GM19468 (cell line): ENCODE results near the gene RNF180.
"Not testable (repeated sequence)": the region's sequence is repeated elsewhere in the genome, so short reads cannot be mapped to it uniquely, and the experiment has no call there.

Experiments used
- ATAC-seq: cut with Tn5 transposase; IDR thresholded peaks from one replicate; pipeline ENCODE4 v1.9.1; 2021; ENCODE audit warnings: mild to moderate bottlenecking, moderate library complexity, moderate number of reproducible peaks; ENCODE audit not compliant: unreplicated experiment; ENCODE audit errors: extremely low read depth

RNF180 gene

GRCh38 chr5:64260756-64261155, 95.1 kb downstream of the RNF180 start:
- ATAC-seq = no peak

DNA sequence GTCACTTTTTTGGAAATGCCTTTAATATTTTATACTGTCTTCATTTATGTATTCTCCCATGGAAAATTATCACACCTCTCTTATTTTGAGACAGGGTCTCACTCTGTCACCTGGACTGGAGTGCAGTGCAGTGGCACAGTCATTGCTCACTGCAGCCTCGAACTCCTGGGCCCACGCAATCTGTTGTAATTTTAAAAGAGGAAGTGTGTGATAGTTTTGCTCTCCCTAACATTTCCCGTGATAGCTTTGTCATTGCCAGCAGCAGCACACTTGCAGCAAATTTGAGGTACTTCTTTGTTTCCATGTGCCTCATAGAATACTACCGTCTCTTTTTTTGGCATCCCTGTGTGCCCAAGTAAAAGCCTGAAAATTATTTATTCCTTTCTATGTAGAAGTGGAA, 103.5 kb downstream of the RNF180 start:
- ATAC-seq = no peak

GRCh38 chr5:64273276-64273675, 107.6 kb downstream of the RNF180 start:
- ATAC-seq = no peak

DNA sequence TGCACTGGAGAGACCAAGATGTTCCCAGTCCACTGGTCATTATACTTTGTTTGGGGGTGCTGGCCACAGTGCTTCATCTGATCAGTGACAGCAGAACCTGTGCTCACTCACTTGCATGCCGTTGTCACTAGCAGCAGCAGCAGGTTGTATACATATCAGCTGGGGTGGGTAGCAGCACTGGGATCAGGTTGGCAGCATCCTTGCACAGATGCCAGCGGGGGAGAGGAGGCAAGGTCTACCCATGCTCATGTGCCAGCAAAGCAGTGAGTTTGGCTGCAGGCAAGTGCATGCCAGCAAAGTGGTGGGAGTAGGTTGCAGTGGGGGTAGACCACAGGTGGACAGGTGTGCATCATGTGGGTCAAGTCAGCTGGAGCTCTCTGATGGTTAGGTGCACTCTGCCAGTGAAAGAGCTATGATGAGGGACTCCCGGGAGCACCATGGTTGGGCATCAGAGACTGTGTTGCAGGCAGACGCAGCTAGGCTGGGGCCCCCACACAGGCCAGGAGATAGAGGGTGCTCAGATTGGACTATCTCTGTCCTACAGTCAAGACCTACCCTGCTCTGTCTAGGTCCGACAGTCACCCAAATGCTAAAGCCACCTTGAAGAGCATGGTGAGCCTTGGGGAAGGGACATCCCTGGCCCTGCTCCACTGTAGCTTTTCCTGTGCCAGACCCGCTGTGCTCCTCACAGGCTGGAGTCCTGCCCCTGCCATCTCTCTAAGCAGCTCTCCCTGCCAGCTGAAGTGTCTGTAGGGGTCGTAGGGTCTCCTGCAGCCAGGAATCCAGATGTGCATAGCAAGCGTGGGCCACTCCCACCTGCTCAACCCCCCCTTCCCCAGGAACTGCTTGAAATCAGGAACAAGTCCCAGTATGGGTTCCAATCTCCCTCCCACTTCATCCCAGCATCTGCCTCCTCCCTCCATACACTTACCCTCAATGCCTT, 119.8 kb downstream of the RNF180 start:
- ATAC-seq = no peak

DNA sequence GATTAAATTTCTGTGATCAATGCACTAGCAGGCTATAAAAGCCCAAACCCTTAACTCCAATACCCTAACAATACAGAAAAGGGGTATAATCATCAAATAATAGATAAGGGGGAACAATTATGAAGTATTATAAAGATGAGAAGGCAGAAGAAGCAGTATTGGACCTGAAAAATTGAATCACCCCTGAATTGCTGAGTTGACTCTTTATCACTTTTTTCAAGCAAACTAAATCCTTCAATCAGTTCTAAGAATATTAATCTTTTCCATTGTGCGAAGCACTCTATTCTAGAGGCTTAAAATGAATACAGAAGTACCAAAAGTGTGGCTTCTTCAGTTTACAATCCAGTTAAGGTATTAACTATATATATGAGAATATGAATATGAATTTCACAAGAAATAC, 120.7 kb downstream of the RNF180 start:
- ATAC-seq = no peak

GRCh38 chr5:64288496-64288895, 122.9 kb downstream of the RNF180 start:
- not testable (repeated sequence) for ATAC-seq

DNA sequence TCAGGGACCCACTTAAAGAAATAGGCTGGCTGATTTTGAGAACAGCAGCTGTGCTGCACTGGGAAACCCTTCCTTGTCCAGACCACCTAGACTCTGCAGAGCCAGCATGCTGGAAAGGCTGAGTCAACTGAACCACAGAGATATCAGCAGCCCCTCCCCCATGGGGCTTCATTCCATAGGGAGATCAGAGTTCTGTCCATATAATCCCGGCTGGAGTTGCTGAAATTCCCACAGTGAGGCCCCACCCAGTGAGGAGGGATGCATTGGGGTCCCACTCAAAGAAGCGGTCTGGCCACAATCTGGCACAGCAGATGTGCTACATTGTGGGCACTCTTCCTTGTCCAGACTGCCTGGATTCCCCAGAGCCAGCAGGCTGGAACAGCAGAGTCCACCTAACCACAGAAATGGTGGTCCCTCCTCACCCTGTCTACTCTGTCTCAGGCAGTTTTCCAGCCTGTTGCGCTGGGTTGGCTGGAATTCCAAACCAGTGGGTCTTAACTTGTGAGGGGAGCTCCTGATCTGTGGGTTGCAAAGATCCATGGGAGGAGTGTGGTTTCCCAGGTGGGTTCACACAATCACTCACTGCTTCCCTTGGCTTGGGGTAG, 127.1 kb downstream of the RNF180 start:
- no peak for ATAC-seq

GRCh38 chr5:64295101-64295500, 129.5 kb downstream of the RNF180 start:
- no peak for ATAC-seq

DNA sequence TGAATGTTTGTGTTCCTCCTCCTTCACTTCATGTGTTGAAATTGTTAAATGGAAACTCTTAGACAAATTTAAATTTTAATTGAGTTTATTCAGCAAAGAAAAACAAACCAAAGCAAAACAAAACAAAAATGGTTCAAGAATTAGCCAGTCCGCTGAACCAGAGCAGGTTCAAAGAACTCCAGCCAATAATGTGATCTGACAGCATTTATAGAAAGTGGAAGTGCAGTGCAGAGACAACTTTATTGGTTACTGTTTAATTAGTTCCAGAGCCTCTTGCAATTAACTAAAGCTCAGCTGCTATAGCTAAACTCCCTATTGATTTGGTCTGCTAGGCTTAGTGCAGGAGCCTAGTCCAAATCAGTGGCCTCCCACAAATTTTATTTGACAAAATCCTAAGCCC, 132.9 kb downstream of the RNF180 start:
- no peak for ATAC-seq

DNA sequence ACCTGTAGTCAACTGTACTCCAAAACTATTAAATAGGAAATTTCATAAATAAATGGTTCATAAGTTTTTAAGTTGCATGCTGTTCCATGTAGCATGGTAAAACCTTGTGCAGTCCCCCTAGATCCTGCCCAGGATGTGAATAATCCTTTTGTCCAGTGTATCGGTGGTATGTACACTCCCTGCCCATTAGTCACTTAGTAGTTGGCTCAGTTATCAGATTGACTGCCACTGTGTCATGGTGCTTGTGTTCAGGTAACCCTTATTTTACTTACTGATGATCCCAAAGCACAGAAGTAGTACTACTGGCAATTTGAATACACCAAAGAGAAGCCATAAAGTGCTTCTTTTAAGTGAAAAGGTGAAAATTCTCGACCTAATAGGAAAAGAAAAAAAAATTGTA, 134.2 kb downstream of the RNF180 start:
- no peak for ATAC-seq

GRCh38 chr5:64301566-64301965, 135.9 kb downstream of the RNF180 start:
- ATAC-seq = no peak

GRCh38 chr5:64308135-64308534, 142.5 kb downstream of the RNF180 start:
- ATAC-seq = no peak

DNA sequence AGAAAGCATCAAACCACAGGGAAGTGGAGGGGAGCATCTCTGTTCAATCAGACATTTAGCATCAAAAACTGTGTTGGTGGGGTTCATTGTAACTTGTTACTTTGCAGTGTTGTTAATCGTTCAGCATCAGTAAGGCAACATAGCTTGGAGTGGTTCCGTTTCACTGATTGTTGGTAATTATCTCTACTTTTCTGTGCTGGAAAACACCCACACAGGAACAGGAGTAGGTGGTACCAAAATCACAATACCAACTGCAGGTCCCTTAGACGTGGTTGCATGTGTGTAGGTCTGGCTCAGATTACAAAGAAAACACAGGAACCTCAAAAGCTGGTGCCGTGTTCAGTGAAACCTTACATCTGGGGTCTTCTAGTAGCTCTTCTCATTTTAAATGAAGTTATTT, 146.8 kb downstream of the RNF180 start:
- no peak for ATAC-seq

DNA sequence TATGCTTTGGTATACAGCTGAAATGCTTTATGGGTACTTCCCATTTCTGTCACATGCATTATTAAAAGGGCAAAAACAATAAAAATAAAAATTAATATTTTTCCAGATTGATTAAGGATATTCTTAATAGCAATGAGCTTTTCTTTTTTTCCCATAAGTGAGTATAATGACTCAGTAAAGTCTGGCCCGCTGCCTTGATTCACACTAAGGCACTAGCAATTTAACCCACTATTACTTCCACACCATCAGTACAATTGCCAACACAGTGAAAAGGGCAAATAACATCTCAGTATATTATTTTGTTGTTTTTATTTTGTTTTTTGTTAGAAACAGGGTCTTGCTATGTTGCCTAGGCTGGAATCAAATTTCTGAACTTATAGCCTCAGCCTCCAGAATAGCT, 150.1 kb downstream of the RNF180 start:
- no peak for ATAC-seq

DNA sequence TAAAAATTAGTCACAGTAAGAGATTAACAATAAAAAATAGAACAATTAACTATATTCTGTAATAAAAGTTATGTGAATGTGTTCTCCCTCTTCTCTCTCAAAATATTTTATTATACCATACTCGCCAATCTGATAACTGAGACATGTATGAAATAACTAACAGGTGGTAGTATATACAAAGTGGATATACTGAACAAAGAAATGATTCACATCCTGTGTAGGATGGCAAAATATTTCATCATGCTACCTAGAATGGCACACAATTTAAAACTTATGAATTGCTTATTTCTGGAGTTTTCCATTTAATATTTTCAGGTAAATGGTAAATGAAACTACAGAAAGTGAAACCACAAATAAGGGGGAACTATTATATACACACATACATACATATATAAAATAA, 152.5 kb downstream of the RNF180 start:
- no peak for ATAC-seq

- no peak for ATAC-seq
These were observed 157.9 kb downstream of the RNF180 start for GRCh38 chr5:64323591-64323990.

DNA sequence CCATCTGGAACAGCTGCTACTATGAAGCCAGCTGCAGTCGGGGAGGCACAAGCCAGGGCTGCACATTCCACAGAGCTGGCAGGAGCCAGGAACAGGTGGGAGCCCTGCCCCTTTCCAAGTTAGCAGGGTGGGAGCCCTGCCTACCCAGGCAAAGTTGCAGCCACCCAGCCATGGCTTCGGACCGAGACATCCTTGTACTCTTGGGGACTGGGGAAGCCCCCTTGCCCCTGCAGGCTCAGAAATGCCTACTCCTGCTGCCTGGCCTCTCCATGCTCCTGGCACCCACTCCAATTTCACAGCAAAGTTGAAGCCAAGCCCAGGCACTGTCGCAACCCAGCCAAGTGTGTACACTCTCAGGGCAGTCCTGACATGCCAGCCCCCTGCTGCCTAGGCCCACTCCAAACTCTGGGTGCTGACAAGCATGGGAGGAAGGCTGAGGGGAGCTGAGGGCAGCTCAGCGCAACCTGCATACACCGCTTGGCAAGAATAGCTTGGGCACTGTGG, 165.1 kb downstream of the RNF180 start:
- ATAC-seq = no peak

- no peak for ATAC-seq
These were observed 166.1 kb downstream of the RNF180 start for GRCh38 chr5:64331597-64332277.

DNA sequence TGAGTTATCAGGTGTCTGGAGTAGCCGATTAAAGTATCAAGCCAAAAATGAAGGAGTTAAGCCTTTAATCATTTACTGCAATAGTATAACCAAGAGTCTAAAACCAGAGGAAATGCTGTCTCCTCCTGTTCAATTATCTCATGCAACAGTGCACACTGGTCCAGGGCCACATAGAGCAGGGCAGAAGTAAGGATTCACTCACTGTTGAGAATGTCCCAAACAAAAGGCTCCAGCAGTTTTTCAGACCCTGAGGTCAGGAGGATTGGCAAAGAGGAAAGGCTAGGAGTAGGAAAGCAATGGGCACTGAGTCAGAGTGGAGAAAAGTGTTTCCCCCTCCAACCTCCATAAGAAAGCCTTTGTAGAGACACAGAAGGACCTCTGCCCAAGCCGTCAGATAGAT, 168.2 kb downstream of the RNF180 start:
- ATAC-seq = no peak

- no peak for ATAC-seq
These were observed 174.1 kb downstream of the RNF180 start for GRCh38 chr5:64339769-64340168.

DNA sequence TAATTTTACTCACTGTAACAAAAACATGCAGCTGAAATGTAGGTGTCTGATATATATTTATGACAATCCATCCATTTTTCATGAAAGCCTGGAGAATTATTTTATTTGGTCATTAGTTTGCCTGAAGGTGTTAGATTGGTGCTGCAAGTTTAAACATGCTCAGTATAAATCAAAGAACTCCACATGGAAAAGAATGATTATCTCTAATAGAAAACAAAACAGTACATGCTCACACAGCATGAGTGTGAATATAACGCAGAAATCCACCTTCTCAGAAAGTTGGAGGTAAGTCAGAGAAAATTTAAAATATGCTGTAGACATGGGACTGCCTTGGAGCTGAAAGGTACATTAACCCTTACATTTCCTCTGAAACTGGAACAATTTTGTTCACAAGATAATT, 174.7 kb downstream of the RNF180 start:
- ATAC-seq = no peak
